Cardiac muscle cell (in vitro differentiated cells and primary cell): ENCODE data around the gene KLHL7. TPM values are rescaled to one million over a fixed set of nuclear protein-coding genes. Genes with fewer than 3 reads are reported as not detected.

Experiments used
- DNase-seq, 2 donors: peaks; one replicate each; pipeline versions ENCODE4 v3.0.0 to v3.0.0-alpha.2; 2010 to 2017; ENCODE audit warnings: low read depth in 1 of 2, low spot score in 1 of 2
- H3K27ac ChIP-seq: fragments of 200-600 bp; sonication (generic); 2 replicates; pipeline ENCODE4 v1.5.1; 2016
- H3K27me3 ChIP-seq: fragments of 200-600 bp; sonication (generic); 2 replicates; pipeline ENCODE4 v1.6.0; 2016; ENCODE audit warnings: control low read depth
- H3K36me3 ChIP-seq: fragments of 200-600 bp; sonication (generic); 2 replicates; pipeline ENCODE4 v1.5.1; 2016; ENCODE audit warnings: control low read depth
- H3K4me1 ChIP-seq: fragments of 200-600 bp; sonication (generic); 2 replicates; pipeline ENCODE4 v1.8.1; 2017; ENCODE audit warnings: low read depth, mild to moderate bottlenecking, mixed run types
- H3K4me3 ChIP-seq: fragments of 200-600 bp; sonication (generic); 2 replicates; pipeline ENCODE4 v1.5.1; 2016; ENCODE audit warnings: mild to moderate bottlenecking
- H3K9me3 ChIP-seq: fragments of 200-600 bp; sonication (generic); 2 replicates; pipeline ENCODE4 v1.5.1; 2017; ENCODE audit warnings: low read depth, mild to moderate bottlenecking, control low read depth
- polyA plus RNA-seq: library from polyadenylated mRNA; unstranded; fragments of >200 nt; fragmentation: Nextera tagmentation; extraction: Ambion mirVana; gene quantifications from 2 replicates; pipeline ENCODE4 v1.2.1, GENCODE V29; 2016
- total RNA-seq: library from RNA; depleted of rRNA; stranded (reverse); fragments of >200 nt; gene quantifications from 2 replicates; pipeline ENCODE4 v1.2.3, GENCODE V29; 2016
- TF ChIP-seq, protein P1 (sequence below): IDR thresholded peaks from 2 replicates; pipeline ENCODE4 v1.5.1; 2012; ENCODE audit warnings: low read depth, mild to moderate bottlenecking, low read length

KLHL7 gene
- total and polyA plus RNA-seq, 2 experiments from 2014 or later, result 33.4 to 47.1 TPM

- DNase-seq, result peak in 1 of 2 donors; percentile 83
- TF ChIP-seq, protein P1, sequence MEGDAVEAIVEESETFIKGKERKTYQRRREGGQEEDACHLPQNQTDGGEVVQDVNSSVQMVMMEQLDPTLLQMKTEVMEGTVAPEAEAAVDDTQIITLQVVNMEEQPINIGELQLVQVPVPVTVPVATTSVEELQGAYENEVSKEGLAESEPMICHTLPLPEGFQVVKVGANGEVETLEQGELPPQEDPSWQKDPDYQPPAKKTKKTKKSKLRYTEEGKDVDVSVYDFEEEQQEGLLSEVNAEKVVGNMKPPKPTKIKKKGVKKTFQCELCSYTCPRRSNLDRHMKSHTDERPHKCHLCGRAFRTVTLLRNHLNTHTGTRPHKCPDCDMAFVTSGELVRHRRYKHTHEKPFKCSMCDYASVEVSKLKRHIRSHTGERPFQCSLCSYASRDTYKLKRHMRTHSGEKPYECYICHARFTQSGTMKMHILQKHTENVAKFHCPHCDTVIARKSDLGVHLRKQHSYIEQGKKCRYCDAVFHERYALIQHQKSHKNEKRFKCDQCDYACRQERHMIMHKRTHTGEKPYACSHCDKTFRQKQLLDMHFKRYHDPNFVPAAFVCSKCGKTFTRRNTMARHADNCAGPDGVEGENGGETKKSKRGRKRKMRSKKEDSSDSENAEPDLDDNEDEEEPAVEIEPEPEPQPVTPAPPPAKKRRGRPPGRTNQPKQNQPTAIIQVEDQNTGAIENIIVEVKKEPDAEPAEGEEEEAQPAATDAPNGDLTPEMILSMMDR, result no peak
- H3K27ac ChIP-seq, result no peak overlapping the region
- no peak overlapping the region for H3K4me3 ChIP-seq
- H3K36me3 ChIP-seq, result no peaks in the 10 kb centered on the region
- no peaks in the 10 kb centered on the region for H3K9me3 ChIP-seq
- peaks cover 8% of the 10 kb centered on the region for H3K4me1 ChIP-seq
- no peaks in the 10 kb centered on the region for H3K27me3 ChIP-seq
Measured at GRCh38 chr7:23067271-23067670, 38.3 kb upstream of the KLHL7 start.

GRCh38 chr7:23072048-23072447, 33.5 kb upstream of the KLHL7 start:
- Histone ChIP-seq H3K36me3 (no peaks in the 10 kb centered on the region), H3K27me3 (no peaks in the 10 kb centered on the region), H3K9me3 (no peaks in the 10 kb centered on the region), H3K27ac (peak overlapping the region; percentile 6), H3K4me1 (peaks cover 49% of the 10 kb centered on the region), H3K4me3 (no peak overlapping the region)
- peak; percentile 12 to 50 for DNase-seq
- TF ChIP-seq, protein P1, result peak; percentile 32

- TF ChIP-seq, protein P1, result peak; percentile 15
- DNase-seq, result peak in 1 of 2 donors; percentile 9
- Histone ChIP-seq H3K4me3 (no peak overlapping the region), H3K27ac (peak overlapping the region; percentile 13), H3K9me3 (no peaks in the 10 kb centered on the region), H3K36me3 (no peaks in the 10 kb centered on the region), H3K27me3 (no peaks in the 10 kb centered on the region), H3K4me1 (peaks cover 56% of the 10 kb centered on the region)
Measured at GRCh38 chr7:23072922-23073321, 32.7 kb upstream of the KLHL7 start.

GRCh38 chr7:23074443-23075261, 30.9 kb upstream of the KLHL7 start:
- TF ChIP-seq, protein P1, result no peak
- Histone ChIP-seq H3K36me3 (no peaks in the 10 kb centered on the region), H3K27me3 (no peaks in the 10 kb centered on the region), H3K4me1 (peaks cover 60% of the 10 kb centered on the region), H3K4me3 (no peak overlapping the region), H3K9me3 (no peaks in the 10 kb centered on the region), H3K27ac (peak overlapping the region; percentile 91)
- DNase-seq, result peak in 1 of 2 donors; percentile 12

- Histone ChIP-seq H3K27ac (peak overlapping the region; percentile 91), H3K36me3 (no peaks in the 10 kb centered on the region), H3K4me3 (no peak overlapping the region), H3K4me1 (peaks cover 60% of the 10 kb centered on the region), H3K9me3 (no peaks in the 10 kb centered on the region), H3K27me3 (no peaks in the 10 kb centered on the region)
- TF ChIP-seq, protein P1, result no peak
- peak in 1 of 2 donors; percentile 64 for DNase-seq
Measured at GRCh38 chr7:23075571-23075970, 30.0 kb upstream of the KLHL7 start.
